NCI-H345 (cell line): ENCODE measurements around the gene WDR31.
"Not testable (repeated sequence)": the region's sequence is repeated elsewhere in the genome, so short reads cannot be mapped to it uniquely, and the experiment has no call there.

Experiments
- DNase-seq: peaks from one replicate; lab custom pipeline; 2025; lab: John Stamatoyannopoulos, UW

WDR31 gene

DNA sequence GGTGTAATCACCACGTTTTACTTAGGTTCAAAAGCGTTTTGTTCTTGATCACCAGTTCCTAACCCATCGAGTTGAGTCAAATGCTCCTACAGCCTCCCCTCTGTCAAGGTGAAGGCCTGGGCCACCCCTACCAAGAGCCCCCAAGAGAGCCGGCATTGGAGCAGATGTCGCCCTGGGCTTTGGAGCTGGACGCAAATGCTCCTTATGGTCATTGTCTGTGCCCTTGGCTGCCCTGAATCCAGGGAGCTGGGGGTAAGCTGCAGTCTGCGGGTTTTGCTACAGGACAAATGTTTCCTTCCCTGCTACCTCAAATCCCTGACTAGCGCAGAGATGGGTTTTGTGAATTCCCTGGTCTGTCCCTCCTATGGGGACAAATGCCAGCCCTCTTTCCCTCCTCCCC lies 41.8 kb downstream of the WDR31 start:
- DNase-seq: no peak

DNA sequence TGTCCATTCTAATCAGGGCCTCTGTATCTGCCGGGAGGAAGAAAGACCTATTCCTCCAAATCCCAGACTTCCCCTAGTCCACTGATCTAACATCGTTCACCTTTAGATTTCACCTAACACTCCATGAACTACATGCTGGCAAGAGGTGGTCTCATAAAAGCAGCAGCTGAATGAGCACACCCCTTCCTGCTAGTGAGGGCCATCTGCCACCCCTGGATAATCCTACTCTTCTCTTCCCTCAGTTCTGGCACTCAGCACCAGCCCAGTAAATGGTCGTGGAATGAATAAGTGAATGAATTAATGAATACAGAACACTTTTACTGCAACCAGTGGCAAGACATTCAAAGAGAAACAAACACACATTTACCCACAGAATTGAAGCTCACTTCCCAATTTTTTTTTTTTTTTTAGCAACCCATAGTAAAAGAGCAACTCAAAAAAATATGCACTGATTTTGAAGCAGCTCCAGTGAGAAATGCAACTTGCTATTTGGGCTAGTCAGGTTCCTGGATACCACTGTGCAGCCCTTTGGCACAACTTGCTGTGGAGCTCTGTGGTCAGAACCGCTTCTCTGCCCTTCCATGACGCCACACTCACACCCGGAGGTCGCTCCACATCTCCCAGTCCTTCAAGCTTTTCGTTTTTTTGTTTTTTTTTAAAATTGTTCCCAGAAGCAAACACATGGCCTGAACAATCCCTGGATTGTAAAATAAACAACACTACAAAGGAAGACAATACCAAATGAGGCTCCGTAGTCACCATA lies 43.1 kb downstream of the WDR31 start:
- no peak for DNase-seq

DNA sequence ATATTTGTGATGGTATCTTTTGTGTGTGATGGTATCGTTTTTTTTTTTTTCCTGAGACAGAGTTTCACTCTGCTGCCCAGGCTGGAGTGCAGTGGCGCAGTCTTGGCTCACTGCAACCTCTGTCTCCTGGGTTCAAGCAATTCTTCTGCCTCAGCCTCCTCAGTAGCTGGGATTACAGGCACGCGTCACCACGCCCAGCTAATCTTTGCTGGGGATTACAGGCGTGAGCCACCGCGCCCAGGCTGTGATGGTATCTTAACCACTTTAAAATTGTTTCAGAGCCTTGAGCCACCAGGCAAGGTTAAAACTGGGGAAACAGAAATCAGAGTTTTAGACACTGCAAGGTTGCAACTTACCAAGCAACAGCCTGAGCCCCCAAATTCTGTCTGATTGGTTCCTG lies 43.8 kb downstream of the WDR31 start:
- not testable (repeated sequence) for DNase-seq

DNA sequence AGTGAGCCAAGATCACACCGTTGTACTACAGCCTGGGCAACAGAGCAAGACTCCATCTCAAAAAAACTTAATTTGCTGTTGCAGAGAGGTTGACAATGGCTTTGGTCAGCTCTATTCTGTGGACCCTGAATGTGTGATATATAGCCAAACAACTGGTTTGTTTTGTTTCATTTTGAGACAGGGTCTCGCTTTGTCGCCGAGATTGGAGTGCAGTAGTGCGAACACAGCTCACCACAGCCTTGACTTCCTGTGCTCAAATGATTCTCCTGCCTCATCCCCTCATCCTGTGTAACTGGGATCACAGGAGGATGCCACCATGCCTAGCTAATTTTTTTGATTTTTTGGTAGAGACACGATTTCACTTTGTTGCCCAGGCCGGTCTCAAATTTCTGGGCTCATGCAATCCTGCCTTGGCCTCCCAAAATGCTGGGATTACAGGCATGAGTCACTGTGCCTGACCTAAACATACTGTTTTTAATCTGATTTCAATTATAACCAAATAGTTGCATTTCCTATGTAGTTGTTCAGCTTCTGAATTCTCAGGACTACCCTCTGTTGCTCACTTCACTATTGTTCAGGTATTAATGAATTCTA lies 46.7 kb downstream of the WDR31 start:
- DNase-seq: no peak

DNA sequence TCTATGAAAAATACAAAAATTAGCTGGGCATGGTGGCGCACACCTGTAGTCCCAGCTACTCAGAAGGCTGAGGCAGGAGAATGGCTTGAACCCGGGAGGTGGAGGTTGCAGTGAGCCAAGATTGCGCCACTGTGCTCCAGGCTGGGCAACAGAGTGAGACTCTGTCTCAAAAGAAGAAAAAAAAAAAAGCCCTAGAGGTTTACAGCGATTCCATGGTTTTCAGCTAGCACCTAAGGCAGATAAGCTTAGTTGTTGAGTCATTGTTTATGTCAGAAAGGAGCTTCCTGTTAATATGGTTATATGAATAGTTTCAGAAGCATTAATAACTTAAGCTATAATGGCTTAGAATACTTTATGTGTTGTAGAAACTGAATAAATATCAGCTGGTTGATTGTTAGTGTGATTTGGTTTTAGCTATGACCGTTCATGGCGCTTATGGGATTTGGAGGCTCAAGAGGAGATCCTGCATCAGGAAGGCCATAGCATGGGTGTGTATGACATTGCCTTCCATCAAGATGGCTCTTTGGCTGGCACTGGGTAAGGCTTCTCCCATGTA lies 49.9 kb downstream of the WDR31 start:
- no peak for DNase-seq

DNA sequence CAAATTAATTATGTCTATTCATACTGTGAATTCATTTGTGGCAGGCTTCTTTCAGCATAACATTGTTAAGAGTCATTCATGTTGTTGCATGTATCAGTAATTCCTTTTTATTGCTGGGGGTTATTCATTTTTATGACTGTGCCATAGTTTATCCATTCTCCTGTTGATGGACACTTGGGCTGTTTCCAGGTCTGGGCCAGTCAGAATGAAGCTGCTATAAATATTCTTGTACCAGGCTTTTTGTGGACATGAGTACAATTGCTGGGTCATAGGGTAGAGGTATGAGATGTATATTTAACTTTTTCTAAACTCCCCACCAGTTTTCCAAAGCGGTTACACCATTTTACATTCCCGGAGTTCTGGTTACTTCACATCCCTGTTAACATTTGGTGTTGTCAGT lies 51.0 kb downstream of the WDR31 start:
- DNase-seq: no peak

DNA sequence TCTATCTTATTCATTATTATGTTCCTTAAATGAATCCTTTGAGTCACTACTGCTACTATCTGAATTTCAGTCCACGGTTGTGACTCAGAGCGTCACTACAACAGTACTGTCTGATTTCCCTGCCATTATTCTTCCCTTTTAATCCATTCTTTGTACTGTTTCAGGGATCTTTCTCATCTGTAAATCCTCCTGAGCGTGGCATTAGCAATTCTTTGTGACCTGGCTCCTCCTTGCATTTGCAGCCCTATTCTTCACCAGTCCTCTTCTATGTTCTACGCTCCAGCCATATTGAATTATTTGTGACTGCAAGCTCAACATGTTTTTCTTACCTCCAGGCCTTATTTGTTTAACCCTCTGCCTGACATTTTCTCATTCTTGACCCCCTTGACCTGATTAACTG lies 58.7 kb downstream of the WDR31 start:
- DNase-seq: no peak

DNA sequence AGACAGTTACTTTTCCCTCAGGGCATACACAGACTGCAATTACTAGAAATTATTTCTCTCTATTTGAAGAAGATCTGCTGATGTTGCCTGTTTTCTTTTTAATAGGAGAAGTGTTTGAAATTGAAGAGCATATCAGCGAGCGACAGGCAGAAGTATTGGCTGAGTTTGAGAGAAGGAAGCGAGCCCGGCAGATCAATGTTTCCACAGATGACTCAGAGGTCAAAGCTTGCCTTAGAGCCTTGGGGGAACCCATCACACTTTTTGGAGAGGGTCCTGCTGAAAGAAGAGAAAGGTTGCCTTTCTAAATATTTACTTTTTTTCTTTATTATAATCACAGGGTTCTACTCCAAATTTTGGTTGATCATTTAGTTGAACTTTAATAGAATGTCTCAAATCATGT lies 61.2 kb downstream of the WDR31 start:
- no peak for DNase-seq

DNA sequence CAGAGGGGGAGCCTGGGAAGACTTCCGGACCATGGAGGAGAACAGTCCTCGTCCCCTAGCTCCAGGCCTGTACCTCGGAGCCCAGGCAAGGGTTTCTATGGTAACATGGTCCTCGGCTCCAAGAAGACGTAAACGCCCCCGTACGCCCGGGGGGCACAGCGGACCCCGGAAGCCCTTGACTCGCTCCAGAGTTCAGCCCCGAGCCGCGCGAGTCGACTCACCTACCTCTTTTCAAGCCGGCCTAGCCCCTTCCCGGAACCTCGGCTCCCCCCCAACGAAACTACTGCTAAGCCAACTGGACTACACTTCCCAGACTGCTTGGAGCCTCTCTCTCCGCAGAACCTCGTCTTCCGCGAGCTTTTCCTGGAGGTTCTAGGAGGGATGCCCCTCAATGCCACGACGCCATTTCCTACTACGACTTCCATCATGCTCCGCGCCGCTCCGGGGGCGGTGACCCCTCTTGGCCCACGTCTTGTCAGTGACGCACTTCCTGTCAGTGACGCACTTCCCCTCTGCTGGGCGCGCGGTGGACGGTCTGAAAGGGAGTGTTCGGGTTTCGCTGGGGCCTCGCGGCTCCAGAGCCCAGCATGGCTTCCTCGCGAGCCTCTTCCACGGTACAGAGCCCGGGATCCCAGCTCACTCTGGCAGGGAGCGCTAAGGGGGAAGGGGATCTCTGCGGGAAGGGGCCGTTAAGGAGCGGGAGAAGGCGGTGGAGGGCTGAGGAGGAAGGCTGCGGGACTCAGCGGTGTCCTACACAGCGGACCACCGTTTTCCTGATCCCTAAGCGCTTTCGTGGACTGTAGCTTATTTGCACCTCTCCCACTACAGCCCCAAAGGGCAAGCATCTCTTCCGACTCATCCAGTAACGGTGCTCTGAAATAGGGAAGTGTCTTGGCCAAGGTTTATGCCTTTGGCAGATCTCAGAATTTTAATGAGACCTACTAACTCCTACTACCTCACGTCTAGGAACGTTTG lies 64.6 kb downstream of the WDR31 start, which contains the start of the genes CDC26 and PRPF4:
TSS of gene CDC26 (minus strand) at position 416 of the 975 bp plus-strand sequence. CDS start 3,065 bp downstream, outside the sequence.
TSS of gene PRPF4 (plus strand) at position 502 of the 975 bp plus-strand sequence. CDS start at position 588, 86 bp downstream.
- DNase-seq: peak; percentile 99

DNA sequence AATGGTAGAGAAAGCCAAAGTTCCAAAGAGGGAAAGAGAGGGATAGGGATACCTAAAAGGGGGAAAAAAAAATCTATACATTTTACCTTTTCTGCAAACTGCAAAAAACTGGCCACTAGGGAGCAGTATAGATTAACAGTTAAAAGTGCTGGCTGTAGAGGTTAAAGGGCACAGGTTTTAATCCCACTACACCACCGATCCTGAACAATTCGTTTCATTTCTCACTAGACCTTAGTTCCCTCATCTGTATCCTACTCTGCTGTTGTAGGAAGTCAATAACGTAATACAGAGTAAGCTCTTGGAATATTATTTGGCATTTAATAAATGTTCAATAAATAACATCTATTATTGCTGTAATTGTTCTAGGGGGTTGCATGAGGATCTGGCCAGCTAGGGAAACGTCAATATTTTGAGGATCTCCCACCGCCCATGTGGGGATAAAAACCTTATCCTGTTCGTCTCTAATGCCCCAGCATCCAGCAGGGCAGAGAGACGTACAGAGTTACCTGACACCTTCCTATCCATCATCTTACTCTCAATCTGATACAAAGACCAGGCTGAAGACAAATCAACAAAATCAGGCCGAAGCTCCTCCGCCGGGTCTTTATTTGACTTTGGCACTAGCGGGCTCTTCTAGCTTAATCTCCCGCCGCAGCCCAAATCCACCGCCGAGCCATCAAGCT lies 65.5 kb downstream of the WDR31 start:
- peak; percentile 73 for DNase-seq

DNA sequence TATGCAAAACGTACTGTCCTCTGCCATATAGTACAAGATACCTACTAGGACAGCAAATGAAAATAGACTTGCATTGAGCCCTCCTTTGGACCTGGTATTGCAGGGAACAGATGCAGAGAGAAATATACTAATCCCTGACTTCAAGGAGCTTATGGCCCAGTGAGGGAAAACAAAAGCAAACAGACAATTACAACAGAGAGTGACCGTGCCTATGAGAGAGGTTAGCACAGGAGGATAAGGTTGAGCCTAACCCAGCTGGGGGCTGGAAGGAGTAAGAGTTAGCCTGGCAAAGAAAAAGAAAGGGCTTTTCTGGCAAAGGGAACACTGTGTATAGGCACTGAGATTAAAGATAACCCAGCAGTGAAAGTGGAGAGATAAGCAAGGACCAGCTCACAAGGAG lies 70.2 kb downstream of the WDR31 start:
- DNase-seq: no peak

DNA sequence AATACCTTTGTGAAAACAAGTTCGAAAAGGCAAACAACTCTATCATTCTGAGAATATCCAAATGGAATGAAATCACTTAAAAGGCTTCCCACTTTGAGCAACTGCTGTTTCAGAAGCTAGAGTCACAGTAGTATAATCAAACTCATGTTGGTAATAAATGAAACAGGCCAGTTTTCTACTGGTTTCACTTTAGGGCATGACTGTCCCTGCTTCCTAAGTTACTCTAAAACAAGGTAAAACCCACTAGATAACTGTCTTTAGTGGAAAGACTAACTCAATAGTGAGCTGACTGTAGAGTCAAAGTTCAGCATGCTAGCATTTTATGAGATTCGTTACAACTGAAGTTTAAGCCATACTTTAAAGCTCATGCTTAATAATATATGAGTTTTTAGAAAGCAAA lies 70.7 kb downstream of the WDR31 start:
- no peak for DNase-seq

DNA sequence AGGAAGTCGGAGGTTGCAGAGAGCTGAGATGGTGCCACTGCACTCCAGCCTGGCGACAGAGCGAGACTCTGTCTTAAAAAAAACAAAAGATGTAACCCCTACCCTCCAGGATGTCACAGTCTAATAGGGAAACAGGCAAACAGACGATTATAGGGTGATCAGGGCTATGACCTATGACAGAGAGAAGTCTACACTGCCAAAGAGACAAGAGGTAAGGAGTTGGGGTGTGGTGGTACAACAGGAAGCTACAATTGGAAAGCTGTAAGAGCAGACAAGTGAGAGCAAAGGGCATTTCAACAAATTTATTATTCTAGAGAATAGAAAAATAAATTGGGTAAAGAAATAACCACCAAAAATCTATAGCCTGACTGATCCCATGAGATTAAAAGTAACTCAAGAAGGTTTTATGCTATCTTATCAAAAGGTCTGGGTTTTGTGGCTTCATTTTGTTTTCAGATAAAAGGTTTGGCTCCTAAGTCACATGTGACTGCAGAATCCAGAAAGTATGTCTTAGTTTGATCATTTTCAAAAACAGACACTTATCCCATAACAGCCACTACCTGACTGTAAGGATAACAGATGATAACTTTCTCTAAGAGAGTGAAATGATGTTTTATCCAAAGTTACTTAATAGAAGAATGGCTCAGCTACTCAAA lies 72.0 kb downstream of the WDR31 start:
- no peak for DNase-seq

DNA sequence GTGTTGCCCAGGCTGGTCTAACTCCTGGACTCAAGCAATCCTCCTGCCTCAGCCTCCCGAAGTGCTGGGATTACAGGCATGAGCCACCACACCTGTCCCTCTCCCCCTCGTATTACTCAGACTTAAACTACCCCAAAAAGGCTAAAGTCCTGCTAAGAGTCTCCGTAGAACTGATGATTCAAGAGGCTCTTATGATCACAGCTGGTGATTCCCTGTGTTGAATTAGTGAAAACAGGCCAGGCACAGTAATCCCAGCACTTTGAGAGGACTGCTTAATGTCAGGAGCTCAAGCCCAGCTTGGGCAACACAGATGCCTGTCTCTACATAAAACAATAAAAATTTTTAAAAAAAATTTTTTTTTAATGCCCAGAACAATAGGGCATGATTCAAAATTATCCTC lies 73.9 kb downstream of the WDR31 start:
- no peak for DNase-seq
